NCI-H82 treated with DMSO at 0.1 percent for 48 hours (cell line): Measurements from ENCODE around the gene RGP1.

Experiments used
- DNase-seq: peaks from one replicate; lab custom pipeline; 2025; ENCODE audit not compliant: unreplicated experiment; lab: John Stamatoyannopoulos, UW

RGP1 gene

DNA sequence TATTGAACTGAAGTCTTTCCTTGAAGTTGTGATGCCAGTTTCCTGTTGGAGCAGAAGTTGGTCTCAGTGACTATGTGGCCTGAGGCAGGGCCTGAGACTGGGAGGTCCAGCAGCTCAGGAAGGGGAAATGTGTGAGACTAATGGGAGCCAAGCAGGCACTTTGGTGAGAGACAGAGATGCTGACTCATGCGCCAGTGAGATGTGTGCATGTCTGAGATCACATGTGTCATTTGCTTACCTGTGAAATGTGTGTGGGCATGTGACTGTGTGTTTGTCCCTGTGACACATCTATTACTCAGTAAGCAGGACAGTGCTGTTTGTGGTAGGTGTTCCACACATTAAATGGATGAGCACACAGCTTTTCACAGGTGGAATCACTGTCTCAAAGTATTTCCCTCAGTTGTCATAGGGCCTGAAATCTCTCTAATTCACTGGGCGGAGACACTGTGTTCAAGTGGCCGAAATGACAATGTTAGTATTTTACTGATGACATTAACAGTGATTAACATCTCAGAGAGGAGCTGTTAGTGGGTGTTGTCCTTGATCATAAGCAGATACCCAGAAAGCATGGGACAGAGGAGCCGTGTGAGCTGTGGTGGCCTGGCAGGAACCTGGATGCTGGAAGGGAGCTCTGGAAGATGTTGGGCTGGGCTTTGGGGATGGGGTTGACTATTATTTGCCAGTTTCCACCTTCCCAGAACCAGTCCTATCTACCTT is 49.7 kb downstream of the RGP1 start:
- no peak for DNase-seq

DNA sequence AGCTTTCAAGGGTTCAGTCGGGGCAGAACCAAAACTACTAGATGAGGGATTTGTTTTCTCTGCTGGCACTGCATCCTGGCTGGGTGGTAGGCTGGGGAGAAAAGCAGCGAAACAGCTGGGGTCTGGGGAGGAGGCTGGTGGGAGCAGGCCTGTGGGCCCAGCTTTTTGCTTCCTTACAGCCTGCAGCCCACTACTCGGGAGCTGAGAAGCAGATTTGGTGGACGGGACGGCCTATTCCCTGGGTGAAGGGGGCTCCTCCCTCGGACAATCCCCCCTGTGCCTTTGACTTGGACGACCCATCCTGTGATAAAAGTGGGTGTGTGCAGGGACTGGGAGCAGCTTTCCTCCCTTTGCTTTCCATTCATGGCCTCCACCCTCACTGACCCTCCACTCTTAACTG is 51.4 kb downstream of the RGP1 start:
- no peak for DNase-seq

DNA sequence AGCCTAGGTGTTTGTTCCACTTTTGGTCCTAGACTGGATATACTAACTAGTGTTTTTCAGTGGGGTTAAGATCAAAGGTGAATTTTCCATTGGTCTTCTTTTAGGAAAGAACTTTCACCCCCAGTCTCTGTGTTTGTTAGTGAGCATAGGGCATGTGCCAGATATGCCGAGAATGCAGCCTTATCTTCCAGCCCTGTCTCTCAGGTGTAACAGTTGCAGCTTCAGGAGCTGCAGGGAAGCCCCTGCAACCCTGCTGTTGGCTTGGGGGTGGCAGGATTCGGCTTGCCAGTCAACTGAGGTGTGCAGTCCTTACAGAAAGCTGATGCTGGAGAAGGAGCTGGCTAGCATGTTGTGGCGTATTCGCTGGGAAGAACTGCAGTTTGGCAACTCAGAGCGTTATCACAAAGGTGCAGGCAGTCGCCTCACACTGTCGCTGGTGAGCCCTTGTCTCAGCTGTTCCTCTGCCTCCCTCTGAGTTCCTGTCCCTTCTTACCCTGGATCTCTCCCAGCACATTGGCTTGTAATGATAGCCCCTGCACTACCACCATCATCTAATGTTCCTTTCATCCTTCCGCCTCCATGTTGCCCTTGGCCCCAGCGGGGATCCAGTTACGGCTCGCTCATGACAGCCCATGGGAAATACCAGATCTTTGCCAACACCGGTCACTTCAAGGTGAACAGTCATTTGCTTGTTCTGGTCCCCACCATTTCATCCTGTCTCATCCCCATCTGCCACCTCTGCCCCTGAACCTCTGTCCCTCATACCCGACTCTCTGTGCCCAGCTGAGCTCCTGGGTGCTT is 52.4 kb downstream of the RGP1 start:
- DNase-seq, result no peak

DNA sequence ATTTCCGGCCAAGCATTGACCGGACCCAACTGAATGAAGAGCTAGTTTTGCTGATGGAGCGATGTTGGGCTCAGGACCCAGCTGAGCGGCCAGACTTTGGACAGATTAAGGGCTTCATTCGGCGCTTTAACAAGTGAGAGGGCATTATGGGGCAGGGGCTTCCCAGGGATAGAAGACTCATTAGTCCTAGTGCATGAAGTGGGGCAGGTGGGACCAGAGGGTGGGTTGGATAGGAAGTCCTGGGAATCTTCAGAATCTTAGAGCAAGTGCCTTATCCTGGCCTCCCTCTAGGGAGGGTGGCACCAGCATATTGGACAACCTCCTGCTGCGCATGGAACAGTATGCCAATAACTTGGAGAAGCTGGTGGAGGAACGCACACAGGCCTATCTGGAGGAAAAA is 57.0 kb downstream of the RGP1 start:
- no peak for DNase-seq
